Activated CD8-positive, alpha-beta memory T cell treated with anti-CD3 and anti-CD28 coated beads for 4 hours (primary cell): Measurements from ENCODE around the gene ADCY3.
"Not testable (repeated sequence)": the region's sequence is repeated elsewhere in the genome, so short reads cannot be mapped to it uniquely, and the experiment has no call there.

Source experiments
- DNase-seq, 2 donors: peaks; one replicate each; pipeline ENCODE4 v3.0.0-alpha.2; 2020; ENCODE audit warnings: low read depth in 2 of 2

The ADCY3 gene

GRCh38 chr2:24809316-24810007 is 110.6 kb downstream of the ADCY3 start:
- DNase-seq = no peak

- no peak for DNase-seq
Observed at GRCh38 chr2:24806661-24807036, 113.4 kb downstream of the ADCY3 start.

DNA sequence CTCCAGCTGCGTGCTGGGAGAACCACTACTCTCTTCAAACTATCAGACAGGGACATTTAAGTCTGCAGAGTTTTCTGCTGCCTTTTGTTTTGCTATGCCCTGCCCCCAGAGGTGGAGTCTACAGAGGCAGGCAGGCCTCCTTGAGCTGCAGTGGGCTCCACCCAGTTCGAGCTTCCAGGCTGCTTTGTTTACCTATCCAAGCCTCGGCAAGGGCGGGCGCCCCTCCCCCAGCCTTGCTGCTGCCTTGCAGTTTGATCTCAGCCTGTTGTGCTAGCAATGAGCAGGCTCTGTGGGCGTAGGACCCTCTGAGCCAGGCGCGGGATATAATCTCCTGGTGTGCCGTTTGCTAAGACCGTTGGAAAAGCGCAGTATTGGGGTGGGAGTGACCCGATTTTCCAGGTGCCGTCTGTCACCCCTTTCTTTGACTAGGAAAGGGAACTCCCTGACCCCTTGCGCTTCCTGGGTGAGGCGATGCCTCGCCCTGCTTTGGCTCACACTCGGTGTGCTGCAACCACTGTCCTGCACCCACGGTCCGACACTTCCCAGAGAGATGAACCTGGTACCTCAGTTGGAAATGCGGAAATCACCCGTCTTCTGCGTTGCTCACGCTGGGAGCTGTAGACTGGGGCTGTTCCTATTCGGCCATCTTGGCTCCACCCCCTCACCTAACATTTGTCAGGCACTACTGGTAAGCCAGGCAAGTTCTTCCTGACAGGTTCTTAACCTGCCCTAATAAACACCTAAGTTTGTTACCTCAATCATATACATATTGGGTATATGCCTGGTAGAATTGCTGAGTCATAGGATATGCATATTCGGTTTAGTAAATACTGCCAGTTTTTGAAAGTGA is 114.0 kb downstream of the ADCY3 start:
- DNase-seq = not testable (repeated sequence)

DNA sequence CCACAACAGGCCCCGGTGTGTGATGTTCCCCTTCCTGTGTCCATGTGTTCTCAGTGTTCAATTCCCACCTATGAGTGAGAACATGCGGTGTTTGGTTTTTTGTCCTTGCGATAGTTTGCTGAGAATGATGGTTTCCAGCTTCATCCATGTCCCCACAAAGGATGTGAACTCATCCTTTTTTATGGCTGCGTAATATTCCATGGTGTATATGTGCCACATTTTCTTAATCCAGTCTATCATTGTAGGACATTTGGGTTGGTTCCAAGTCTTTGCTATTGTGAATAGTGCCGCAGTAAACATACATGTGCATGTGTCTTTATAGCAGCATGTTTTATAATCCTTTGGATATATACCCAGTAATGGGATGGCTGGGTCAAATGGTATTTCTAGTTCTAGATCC is 119.5 kb downstream of the ADCY3 start:
- DNase-seq = not testable (repeated sequence)

- no peak for DNase-seq
Observed at GRCh38 chr2:24797644-24798043, 122.4 kb downstream of the ADCY3 start.

DNA sequence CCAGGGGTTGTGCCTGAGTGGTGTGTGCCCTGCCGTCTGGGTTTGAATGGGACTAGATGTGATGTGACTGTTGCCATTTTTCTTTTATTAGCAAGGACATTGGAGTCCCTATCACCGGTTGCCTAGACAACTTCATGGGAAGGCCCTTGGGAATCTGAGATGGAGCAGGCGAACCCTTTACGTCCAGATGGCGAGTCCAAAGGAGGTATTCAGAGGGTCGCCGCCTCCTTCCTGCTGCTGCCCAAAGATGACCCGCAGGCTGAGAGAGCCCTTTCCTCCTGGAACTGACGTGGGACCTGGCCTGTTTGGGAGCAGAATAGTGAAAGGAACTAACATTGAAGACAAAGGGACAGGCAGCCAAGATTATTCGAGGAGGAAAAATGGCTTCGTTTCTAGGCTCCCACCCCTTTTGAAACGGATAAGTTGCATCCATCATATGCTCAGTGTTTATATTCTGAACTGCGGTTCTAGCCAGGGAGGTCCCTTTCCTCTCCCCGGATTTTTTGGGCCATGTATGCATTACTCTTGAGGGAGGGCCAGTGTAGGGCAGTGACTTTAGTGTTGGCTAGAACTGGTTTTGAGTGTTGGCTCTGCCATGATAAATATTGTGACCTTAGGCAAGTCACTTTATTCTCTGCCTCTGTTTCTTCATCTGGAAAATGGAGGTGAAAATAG is 126.1 kb downstream of the ADCY3 start:
- DNase-seq = no peak

DNA sequence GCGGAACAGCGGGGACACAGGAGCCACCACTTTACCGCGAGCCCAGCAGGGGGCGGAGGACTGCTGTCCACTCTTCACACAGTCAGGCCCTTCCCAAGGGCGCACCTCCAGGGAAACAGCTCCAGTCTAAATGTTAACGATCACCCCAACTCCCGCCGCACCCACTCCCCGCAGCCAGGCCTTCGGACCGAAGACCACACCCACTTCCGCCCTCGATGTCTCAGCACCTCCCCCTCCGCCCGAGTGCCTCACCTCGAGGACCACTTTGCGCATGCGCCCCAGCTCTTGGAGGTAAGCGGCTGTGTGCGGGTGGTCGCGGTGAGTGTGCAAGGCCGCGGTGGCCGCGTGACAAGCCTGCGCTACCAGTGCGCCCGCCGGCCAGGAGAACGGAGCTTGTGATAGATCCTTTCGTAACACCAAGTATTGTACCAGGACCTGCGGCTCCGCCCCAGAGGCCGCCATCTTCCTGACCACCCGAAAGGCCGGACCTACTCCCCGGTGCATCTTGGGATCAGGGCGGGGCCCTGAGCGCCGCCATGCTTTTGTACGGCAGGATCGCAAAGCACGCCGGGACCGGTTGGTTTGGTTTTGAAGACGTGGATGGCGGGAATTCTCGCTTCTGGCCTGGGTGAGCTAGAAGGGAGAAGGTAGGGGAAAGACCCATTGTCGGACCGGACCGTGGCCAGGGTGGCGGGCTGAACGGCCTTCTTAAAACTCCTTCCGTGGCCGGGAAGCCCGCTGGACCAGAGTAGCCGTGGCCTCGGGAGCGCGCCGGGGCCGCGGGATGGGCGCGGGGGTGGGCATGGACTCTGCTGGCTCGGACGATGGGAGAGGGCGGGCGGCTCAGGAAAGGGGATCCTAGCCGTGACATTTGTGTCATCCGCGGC is 126.9 kb downstream of the ADCY3 start, which contains the start of the genes CENPO and PTRHD1:
CENPO (plus strand) TSS at position 552 of the 887 bp plus-strand sequence. CDS start 495 bp downstream, outside the sequence.
PTRHD1 (minus strand) TSS at position 518 of the 887 bp plus-strand sequence; CDS start at position 504, 14 bp downstream.
- DNase-seq = peak; percentile 85 to 91

DNA sequence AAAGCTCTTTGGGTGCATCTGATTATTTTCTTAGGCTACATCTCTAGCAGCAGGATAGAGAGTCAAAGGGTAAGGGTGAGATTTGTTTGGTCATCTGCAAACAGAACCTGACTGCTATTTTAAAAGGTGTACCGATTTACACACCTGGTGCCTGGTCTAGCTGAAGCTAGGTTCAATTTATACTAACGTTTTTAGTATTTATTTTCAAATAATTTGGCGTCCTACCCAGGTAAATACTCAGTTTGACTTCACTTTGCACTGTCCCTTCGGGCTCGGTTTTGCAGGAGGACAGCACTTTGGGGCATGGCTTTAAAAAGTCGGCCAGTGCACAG is 127.5 kb downstream of the ADCY3 start:
- DNase-seq = no peak

DNA sequence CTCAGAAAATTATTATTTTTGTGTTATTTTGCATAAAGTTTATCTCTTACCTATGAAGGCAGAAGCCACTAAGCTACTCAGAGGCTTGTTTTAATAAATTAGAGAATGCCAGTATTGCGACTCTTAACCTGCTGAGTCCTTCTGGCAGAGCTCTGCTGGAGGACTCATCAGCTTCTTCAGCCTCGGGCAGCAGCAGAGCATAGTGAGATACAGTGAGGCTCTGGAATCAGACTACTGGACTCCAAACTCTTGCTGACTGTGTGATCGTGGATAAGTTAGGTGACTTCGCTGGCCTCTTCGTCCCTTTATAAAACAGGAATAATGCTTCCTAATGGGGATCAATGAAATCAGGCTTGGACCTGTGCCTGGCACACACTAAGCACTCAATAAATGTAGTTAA is 128.6 kb downstream of the ADCY3 start:
- DNase-seq = no peak

DNA sequence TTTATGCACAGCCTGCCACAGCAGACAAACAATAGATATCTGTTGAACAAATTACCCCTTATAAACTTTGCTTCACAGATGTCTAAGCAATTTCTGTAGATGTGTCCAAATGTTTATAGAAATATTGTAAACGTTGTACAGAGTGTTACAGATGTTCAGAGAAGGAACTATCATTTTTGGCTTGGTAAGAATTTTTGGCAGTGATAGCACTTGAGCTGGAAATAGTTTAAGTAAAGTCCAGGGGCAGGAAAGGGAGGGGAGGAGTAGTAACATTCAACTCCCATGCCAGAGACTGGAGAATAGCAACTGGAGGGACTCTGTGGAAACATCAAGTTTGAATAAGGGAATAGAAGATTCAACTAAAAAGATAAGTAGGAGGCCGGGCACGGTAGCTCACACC is 131.2 kb downstream of the ADCY3 start:
- DNase-seq = no peak

- no peak for DNase-seq
Observed at GRCh38 chr2:24787532-24787931, 132.5 kb downstream of the ADCY3 start.

- no peak for DNase-seq
Observed at GRCh38 chr2:24785671-24786321, 134.2 kb downstream of the ADCY3 start.

DNA sequence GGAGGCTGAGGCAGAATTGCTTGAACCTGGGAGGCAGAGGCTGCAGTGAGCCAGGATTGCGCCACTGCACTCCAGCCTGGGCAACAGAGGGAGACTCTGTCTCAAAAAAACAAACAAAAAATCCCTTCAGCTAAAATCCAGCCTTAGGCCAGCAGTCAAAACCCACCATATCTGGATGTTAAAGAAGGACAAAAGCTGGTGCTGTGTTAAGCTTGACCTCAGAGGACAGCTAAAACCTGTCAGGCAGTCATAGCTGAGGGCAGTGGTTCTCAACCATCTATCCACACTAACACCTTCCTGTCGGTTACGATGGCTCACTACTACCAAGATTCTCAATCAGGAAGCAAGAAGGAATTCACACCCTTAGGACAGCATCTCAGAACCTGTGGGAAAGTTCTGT is 136.4 kb downstream of the ADCY3 start:
- no peak for DNase-seq

GRCh38 chr2:24779116-24779515 is 140.9 kb downstream of the ADCY3 start:
- DNase-seq = no peak

GRCh38 chr2:24774373-24774772 is 145.7 kb downstream of the ADCY3 start:
- DNase-seq = no peak

DNA sequence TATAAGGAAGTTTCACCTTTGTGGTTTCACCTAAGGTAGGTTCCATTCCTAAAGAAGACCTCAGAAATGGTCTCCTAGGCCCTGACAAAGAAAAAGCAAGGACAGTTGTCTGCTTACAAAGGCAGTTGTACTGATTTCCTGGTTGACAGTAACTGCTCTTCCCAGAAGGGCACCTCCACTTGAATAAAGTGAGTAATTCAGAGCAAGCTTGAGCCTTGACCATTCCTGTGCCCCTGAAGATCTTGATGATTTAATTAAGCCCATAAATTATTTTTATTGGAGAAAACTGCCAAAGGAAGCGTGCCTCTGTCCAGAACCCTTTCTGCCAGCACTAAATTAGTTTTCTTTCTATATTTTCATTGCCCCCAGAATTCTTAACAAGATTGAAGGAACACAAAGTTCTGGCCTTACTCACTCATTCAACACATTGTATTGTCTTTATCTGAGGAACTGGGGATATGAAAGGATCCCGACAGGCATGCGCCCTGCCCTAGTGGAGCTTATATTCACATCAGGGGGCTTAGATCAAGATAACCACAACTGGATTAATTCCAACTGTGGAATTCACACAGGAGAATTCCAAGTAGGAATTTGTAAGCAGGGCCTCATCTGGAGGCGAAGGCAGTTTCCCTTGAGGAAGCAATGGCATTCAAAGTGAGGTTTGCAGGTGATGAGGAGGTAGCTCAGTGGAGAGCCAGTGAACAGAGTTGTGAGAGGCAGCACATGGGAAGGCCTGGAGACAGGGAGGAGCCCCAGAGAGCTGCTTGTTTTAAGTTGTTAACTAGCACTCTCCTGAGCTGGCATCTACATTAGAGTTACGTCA is 148.1 kb downstream of the ADCY3 start:
- DNase-seq = no peak

DNA sequence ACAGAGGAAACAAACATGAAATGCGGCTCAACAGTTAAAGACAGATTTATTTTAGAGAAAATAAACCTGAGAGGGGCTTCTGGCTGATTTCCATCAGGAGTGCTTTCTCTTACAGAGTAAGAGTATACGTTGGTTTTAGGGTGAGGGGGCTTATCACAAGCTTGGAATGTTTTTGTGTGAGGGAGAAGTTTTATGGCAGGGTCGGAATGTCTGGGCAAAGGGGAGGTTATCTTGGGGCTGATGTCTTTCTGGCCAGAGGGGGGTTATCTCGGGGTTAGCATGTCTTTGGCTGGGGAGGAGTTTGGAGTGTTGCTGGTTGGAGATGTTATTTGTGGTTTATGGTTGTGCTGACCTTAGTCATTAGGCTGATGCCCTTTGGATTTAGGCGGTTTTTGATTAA is 149.0 kb downstream of the ADCY3 start:
- DNase-seq = no peak
